ENCODE data around the gene CECR2. TPM values are rescaled to one million over a fixed set of nuclear protein-coding genes. Genes with fewer than 3 reads are reported as not detected.
A peak's percentile ranks its signal among the peaks of the same experiment; 100 is the strongest.

CECR2 gene
- total and polyA plus RNA-seq, 7 donors = 1.7 to 24.1 (median 19.6) TPM

- peak; percentile 81 to 89 (median 84) for ATAC-seq
- Histone ChIP-seq H3K36me3 (ENCODE audit: insufficient read depth in 1 of 2, low read depth in 1 of 2) (no peaks in the 10 kb centered on the region), H3K27ac (peak overlapping the region; percentile 86), H3K4me3 (peak overlapping the region; percentile 53), H3K27me3 (ENCODE audit: insufficient read depth in 3 of 3, low read length in 2 of 3) (no peaks in the 10 kb centered on the region), H3K4me1 (peaks cover 34% of the 10 kb centered on the region), H3K9me3 (no peaks in the 10 kb centered on the region)
- peak; percentile 30 to 62 for DNase-seq
- TF ChIP-seq CTCF (IDR thresholded peaks at IDR 0.05) = no peak
- 13 to 36% (median 22%) methylated on average over 17 of the region's 17 CpGs for WGBS, 3 donors
- intact Hi-C loops (cut with DNase I) = loop anchor here in 1 of 2 donors (5.0 kb wide), 2 partner anchors 34 to 71 kb away; no protein-coding TSS in a partner anchor
Observed at GRCh38 chr22:17443405-17444203, 74.3 kb downstream of the CECR2 start.

GRCh38 chr22:17444204-17444504 lies 74.9 kb downstream of the CECR2 start:
- ATAC-seq (peak; percentile 82 to 91 (median 88)), DNase-seq (peak in 1 of 2 donors; percentile 56)
- TF ChIP-seq CTCF (IDR thresholded peaks at IDR 0.05) = no peak
- peak overlapping the region; percentile 53 for H3K4me3 ChIP-seq
- H3K27ac ChIP-seq = peak overlapping the region; percentile 86
- intact Hi-C loops (cut with DNase I) = loop anchor here in 1 of 2 donors (5.0 kb wide), 2 partner anchors 33 to 72 kb away; no protein-coding TSS in a partner anchor
- no peaks in the 10 kb centered on the region for H3K27me3 ChIP-seq (ENCODE audit: insufficient read depth in 3 of 3, low read length in 2 of 3)
- H3K36me3 ChIP-seq (ENCODE audit: insufficient read depth in 1 of 2, low read depth in 1 of 2) = no peaks in the 10 kb centered on the region
- peaks cover 34% of the 10 kb centered on the region for H3K4me1 ChIP-seq
- whole genome bisulfite sequencing, 3 donors = 33 to 47% (median 44%) methylated on average over 6 of the region's 6 CpGs
- no peaks in the 10 kb centered on the region for H3K9me3 ChIP-seq

GRCh38 chr22:17446698-17447097 lies 77.4 kb downstream of the CECR2 start:
- Histone ChIP-seq H3K4me3 (no peak overlapping the region), H3K27me3 (ENCODE audit: insufficient read depth in 3 of 3, low read length in 2 of 3) (no peaks in the 10 kb centered on the region), H3K4me1 (peaks cover 14% of the 10 kb centered on the region), H3K9me3 (no peaks in the 10 kb centered on the region), H3K36me3 (ENCODE audit: insufficient read depth in 1 of 2, low read depth in 1 of 2) (no peaks in the 10 kb centered on the region), H3K27ac (no peak overlapping the region)
- DNase-seq = no peak
- no peak for ATAC-seq
- intact Hi-C loops (cut with DNase I) = no loop called here
- WGBS, 3 donors = 97 to 99% (median 97%) methylated on average over 10 of the region's 10 CpGs
- no peak for TF ChIP-seq CTCF (IDR thresholded peaks at IDR 0.05)

- no peak for DNase-seq
- intact Hi-C loops (cut with DNase I) = no loop called here
- H3K4me1 ChIP-seq = peaks cover 3% of the 10 kb centered on the region
- H3K4me3 ChIP-seq = no peak overlapping the region
- no peak for TF ChIP-seq CTCF (IDR thresholded peaks at IDR 0.05)
- WGBS, 3 donors = 83 to 89% (median 87%) methylated on average over 5 of the region's 5 CpGs
- H3K36me3 ChIP-seq (ENCODE audit: insufficient read depth in 1 of 2, low read depth in 1 of 2) = no peaks in the 10 kb centered on the region
- no peaks in the 10 kb centered on the region for H3K27me3 ChIP-seq (ENCODE audit: insufficient read depth in 3 of 3, low read length in 2 of 3)
- ATAC-seq = no peak
- H3K9me3 ChIP-seq = no peaks in the 10 kb centered on the region
- H3K27ac ChIP-seq = no peak overlapping the region
Observed at GRCh38 chr22:17451316-17451715, 82.1 kb downstream of the CECR2 start.
